ENCODE results near the gene AGO1. TPM values are rescaled to one million over a fixed set of nuclear protein-coding genes. Genes with fewer than 3 reads are reported as not detected.

AGO1 gene
- total RNA-seq, 1 experiment from 2014 or later, result 28.9 TPM

- Mint-ChIP-seq H3K36me3 (ENCODE audit: insufficient read depth, unreplicated experiment) (peaks cover 3% of the 10 kb centered on the region), H3K27ac (ENCODE audit: unreplicated experiment) (no peak overlapping the region), H3K27me3 (ENCODE audit: insufficient read depth, unreplicated experiment) (no peaks in the 10 kb centered on the region), H3K4me1 (ENCODE audit: low read depth, unreplicated experiment) (no peaks in the 10 kb centered on the region), H3K4me3 (ENCODE audit: unreplicated experiment) (no peak overlapping the region), H3K9me3 (ENCODE audit: unreplicated experiment) (no peaks in the 10 kb centered on the region)
- Histone ChIP-seq H3K27me3 (replicated peaks; ENCODE audit: control insufficient read depth, insufficient read depth, low read length) (no peaks in the 10 kb centered on the region), H3K4me1 (peaks cover 6% of the 10 kb centered on the region; the same call in 1 of the 2 replicates), H3K4me3 (ENCODE audit: low read depth, low read length) (no peak overlapping the region), H3K9me3 (no peaks in the 10 kb centered on the region), H3K36me3 (ENCODE audit: control insufficient read depth, insufficient read depth, low read length) (no peaks in the 10 kb centered on the region)
- ChIA-PET POLR2A (no interaction called here), CTCF (no interaction called here)
- intact Hi-C loops (cut with micrococcal nuclease; ENCODE audit: unreplicated experiment), result no loop called here
- TF ChIP-seq CTCF (IDR thresholded peaks at IDR 0.05; ENCODE audit: insufficient read depth in 1 of 2, low read depth in 1 of 2, low read length in 1 of 2, severe bottlenecking in 1 of 2, unreplicated experiment in 1 of 2), result no peak
- no peak for DNase-seq
- no TSS peak for BruUV-seq (replicated peaks)
Measured at GRCh38 chr1:35935442-35936388, 52.7 kb downstream of the AGO1 start.

- POLR2A ChIA-PET, result no interaction called here
Measured at GRCh38 chr1:35936838-35937237, 53.8 kb downstream of the AGO1 start.

GRCh38 chr1:35939484-35939883, 56.5 kb downstream of the AGO1 start:
- H3K4me1 ChIP-seq, result no peaks in the 10 kb centered on the region
- intact Hi-C loops (cut with micrococcal nuclease; ENCODE audit: unreplicated experiment), result no loop called here
- Mint-ChIP-seq H3K27ac (ENCODE audit: unreplicated experiment) (no peak overlapping the region), H3K36me3 (ENCODE audit: insufficient read depth, unreplicated experiment) (peaks cover 5% of the 10 kb centered on the region), H3K4me3 (ENCODE audit: unreplicated experiment) (no peak overlapping the region), H3K4me1 (ENCODE audit: low read depth, unreplicated experiment) (no peaks in the 10 kb centered on the region), H3K9me3 (ENCODE audit: unreplicated experiment) (no peaks in the 10 kb centered on the region), H3K27me3 (ENCODE audit: insufficient read depth, unreplicated experiment) (no peaks in the 10 kb centered on the region)
- TF ChIP-seq CTCF (IDR thresholded peaks at IDR 0.05; ENCODE audit: insufficient read depth in 1 of 2, low read depth in 1 of 2, low read length in 1 of 2, severe bottlenecking in 1 of 2, unreplicated experiment in 1 of 2), result no peak
- ChIA-PET CTCF (no interaction called here), POLR2A (no interaction called here)
- no peak for DNase-seq
- no peaks in the 10 kb centered on the region for H3K36me3 ChIP-seq (ENCODE audit: control insufficient read depth, insufficient read depth, low read length)
- no peak overlapping the region for H3K4me3 ChIP-seq (ENCODE audit: low read depth, low read length)
- no TSS peak for BruUV-seq (replicated peaks)
- H3K9me3 ChIP-seq, result no peaks in the 10 kb centered on the region
- no peaks in the 10 kb centered on the region for H3K27me3 ChIP-seq (replicated peaks; ENCODE audit: control insufficient read depth, insufficient read depth, low read length)

More at GRCh38 chr1:35936838-35937237, 53.8 kb downstream of the AGO1 start:
- Histone ChIP-seq H3K36me3 (ENCODE audit: control insufficient read depth, insufficient read depth, low read length) (no peaks in the 10 kb centered on the region), H3K4me3 (ENCODE audit: low read depth, low read length) (no peak overlapping the region), H3K4me1 (peaks cover 6% of the 10 kb centered on the region; the same call in 1 of the 2 replicates), H3K9me3 (no peaks in the 10 kb centered on the region), H3K27me3 (replicated peaks; ENCODE audit: control insufficient read depth, insufficient read depth, low read length) (no peaks in the 10 kb centered on the region)
- Mint-ChIP-seq H3K27me3 (ENCODE audit: insufficient read depth, unreplicated experiment) (no peaks in the 10 kb centered on the region), H3K36me3 (ENCODE audit: insufficient read depth, unreplicated experiment) (peaks cover 5% of the 10 kb centered on the region), H3K4me3 (ENCODE audit: unreplicated experiment) (no peak overlapping the region), H3K4me1 (ENCODE audit: low read depth, unreplicated experiment) (no peaks in the 10 kb centered on the region), H3K27ac (ENCODE audit: unreplicated experiment) (no peak overlapping the region), H3K9me3 (ENCODE audit: unreplicated experiment) (no peaks in the 10 kb centered on the region)
- no peak for TF ChIP-seq CTCF (IDR thresholded peaks at IDR 0.05; ENCODE audit: insufficient read depth in 1 of 2, low read depth in 1 of 2, low read length in 1 of 2, severe bottlenecking in 1 of 2, unreplicated experiment in 1 of 2)
- no peak for DNase-seq
- CTCF ChIA-PET, result no interaction called here
- BruUV-seq (replicated peaks), result no TSS peak
- intact Hi-C loops (cut with micrococcal nuclease; ENCODE audit: unreplicated experiment), result no loop called here

Data from Caco-2 (cell line).